Fibroblast of mammary gland (primary cell): Measurements from ENCODE around the gene TXNDC16.

Source experiments
- DNase-seq: peaks from one replicate; pipeline ENCODE4 v3.0.0-alpha.2; 2010; ENCODE audit warnings: low read depth
- H3K4me3 ChIP-seq: 2 replicates; pipeline ENCODE4 v1.5.1; 2011; ENCODE audit warnings: low read depth, mild to moderate bottlenecking, low read length, moderate library complexity; ENCODE audit not compliant: control insufficient read depth
- CTCF ChIP-seq: conservative IDR thresholded peaks from 2 replicates; pipeline ENCODE4 v1.5.1; 2011; ENCODE audit warnings: low read depth, low read length, inconsistent platforms; ENCODE audit not compliant: control insufficient read depth, insufficient read depth

The TXNDC16 gene

DNA sequence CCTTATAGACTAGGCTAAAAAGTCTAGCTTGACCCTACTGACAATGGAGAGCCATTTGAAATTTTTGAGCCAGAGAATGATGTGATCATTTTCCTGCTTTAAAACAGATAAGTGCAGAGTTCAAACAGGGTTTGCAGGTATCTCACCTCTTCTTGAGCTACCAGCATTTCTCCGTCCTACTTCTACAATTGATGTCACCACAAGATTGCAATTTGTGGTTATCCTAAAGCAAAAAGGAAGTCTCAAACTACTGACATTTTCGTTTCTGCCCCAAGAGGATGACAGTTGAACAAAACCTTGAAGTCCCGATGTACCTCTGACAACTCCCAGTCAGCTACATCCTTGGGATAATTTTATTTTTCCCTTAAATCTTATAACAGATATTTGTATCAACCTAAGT is 151.5 kb downstream of the TXNDC16 start:
- no peak overlapping the region for H3K4me3 ChIP-seq
- no peak for DNase-seq
- TF ChIP-seq CTCF = no peak

DNA sequence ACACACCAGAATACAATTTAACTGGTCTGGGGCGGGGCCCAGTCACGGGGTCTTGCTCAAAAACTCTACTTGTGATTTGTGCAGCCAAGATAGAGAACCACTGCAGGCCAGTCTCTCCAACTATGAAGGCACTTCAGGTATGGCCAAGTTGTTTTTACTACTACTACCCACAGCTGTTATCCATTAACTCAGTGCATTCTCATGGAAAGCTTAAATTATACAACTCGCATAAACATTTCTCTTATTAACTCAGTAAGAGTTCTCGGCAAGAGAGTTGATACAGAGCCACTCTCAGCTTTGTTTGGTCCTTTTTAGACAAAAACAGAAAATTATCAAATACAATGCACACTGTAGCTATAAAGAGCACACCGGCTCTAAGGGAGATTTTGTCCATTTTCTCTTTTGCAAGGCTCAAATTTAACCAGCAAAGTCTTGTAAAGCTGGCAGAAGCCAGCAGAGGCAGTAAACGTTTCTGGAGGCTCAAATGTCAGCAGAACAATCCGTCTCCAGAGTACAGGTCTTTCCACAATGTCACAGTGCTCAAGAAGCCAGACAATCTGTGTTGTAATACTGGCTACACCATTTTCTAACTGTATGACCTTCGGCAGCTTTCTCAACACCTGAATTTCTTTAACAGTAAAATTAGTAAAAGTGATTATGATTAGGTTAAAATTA is 152.2 kb downstream of the TXNDC16 start:
- no peak overlapping the region for H3K4me3 ChIP-seq
- peak; percentile 50 for DNase-seq
- TF ChIP-seq CTCF = peak; percentile 30

- H3K4me3 ChIP-seq = no peak overlapping the region
- no peak for DNase-seq
- no peak for TF ChIP-seq CTCF
Observed at GRCh38 chr14:52399104-52399503, 153.2 kb downstream of the TXNDC16 start.

DNA sequence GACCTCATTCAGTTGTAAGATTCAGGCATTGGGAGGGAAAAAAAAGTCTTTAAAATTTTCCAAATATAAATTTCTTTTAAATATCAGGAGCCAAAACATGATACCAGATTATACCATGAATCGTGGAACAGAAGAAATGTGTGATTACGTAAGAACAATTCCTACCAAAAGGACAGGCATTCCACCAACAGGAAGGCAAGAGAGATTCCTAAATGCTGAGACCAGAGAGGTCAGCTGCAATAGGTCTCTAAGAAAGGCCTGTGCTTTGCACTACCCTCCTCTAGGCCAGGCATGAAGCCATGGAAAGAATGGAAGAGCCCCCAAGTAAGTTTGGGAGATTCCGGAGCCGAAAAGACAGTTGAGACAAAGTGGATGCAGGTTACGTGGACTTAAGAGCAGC is 154.5 kb downstream of the TXNDC16 start:
- DNase-seq = no peak
- no peak overlapping the region for H3K4me3 ChIP-seq
- TF ChIP-seq CTCF = no peak

- no peak overlapping the region for H3K4me3 ChIP-seq
- DNase-seq = no peak
- TF ChIP-seq CTCF = no peak
Observed at GRCh38 chr14:52395728-52396127, 156.6 kb downstream of the TXNDC16 start.

DNA sequence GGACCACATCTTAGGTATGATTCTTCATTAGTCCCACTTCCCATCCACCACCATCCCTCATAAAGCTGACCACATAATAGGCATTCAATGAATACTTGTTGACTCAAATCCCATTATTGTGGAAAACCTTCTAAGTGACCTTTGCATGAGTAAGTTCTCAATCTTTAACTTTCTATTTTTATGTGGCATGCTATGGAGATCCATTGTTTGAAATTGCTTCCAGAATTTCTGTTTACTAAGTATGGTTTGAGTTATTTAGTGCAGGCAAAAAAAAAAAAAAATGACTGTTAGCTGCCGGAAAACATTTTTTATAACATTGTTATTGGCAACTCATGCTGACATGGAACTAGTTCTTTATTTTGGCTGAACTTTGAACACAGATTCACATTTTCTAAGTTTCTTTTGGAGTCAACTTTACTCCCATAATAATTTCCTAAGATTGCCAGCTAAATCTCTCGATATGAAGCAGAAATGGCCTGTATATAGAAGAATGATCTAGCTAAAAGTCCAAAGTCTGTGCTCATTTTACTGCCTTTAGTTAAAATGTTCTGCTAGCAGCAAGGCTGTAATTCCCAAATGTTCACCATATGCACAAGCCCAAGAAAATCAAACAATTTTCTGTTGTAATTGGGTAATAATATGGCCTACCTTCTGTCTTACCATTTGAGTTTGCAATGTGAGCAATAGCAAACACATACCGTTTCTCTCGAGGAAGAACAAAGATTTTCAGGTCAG is 160.3 kb downstream of the TXNDC16 start:
- DNase-seq = peak; percentile 88
- no peak overlapping the region for H3K4me3 ChIP-seq
- TF ChIP-seq CTCF = no peak
